GM12878 (cell line): ENCODE results near the gene CHIC2.

Experiments
- CEBPB ChIP-seq, 2 experiments: fragments of 150-350 bp in 1 of 2; IDR thresholded peaks; 2 replicates each; pipeline ENCODE4 v1.6.1; 2012 to 2014; ENCODE audit warnings: low read depth in 2 of 2, low read length in 2 of 2, borderline replicate concordance in 1 of 2, inconsistent platforms in 1 of 2
- PAX5 ChIP-seq: IDR thresholded peaks from 2 replicates; pipeline ENCODE4 v1.6.1; 2011; ENCODE audit warnings: low read depth, low read length, borderline replicate concordance
- SMARCA5 ChIP-seq: fragments of 450-650 bp; IDR thresholded peaks from 2 replicates; pipeline ENCODE4 v1.6.1; 2017; ENCODE audit warnings: mild to moderate bottlenecking
- YY1 ChIP-seq: IDR thresholded peaks from 2 replicates; pipeline ENCODE4 v1.6.1; 2011; ENCODE audit warnings: low read depth, mild to moderate bottlenecking, low read length
- TF ChIP-seq, protein P1 (sequence below), 3 experiments: IDR thresholded peaks in 2 of 3; conservative IDR thresholded peaks in 1 of 3; 2 replicates each; pipeline ENCODE4 v1.5.1; 2011; ENCODE audit warnings: low read depth in 3 of 3, low read length in 3 of 3, mild to moderate bottlenecking in 3 of 3, control low read depth in 2 of 3, moderate library complexity in 2 of 3, inconsistent platforms in 1 of 3, mixed read lengths in 1 of 3; ENCODE audit not compliant: control insufficient read depth in 2 of 3, insufficient read depth in 1 of 3; ENCODE audit errors: extremely low read depth in 1 of 3
- TF ChIP-seq, protein P2 (sequence below): IDR thresholded peaks from 2 replicates; pipeline ENCODE4 v1.6.1; 2011; ENCODE audit warnings: low read depth, low read length, improper control_type of control experiment, borderline replicate concordance
- TF ChIP-seq, protein P3 (sequence below): IDR thresholded peaks from 2 replicates; pipeline ENCODE4 v1.6.1; 2012; ENCODE audit warnings: mild to moderate bottlenecking, low read depth, low read length

DNA sequence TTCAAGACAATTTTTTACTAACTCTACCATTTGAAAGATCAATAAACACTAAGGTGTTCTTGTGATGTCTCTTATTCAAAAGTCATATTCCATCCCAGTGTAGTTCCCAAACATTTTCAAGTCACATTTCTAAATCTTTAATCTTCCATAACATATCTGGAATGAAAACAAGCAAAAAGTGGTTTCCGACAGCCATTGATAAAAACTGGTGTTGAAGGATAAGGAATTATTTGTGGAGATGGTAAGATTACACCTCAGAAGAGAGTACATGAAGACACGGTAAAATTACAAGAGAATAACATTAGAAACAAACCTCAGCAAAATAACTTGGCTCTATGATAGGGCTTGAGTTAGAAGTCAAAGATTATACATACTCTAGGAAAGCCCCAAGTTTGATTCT, 4.3 kb downstream of the CHIC2 start:
- TF ChIP-seq PAX5 (no peak), SMARCA5 (no peak), YY1 (no peak), CEBPB (IDR thresholded peaks at IDR 0.05; ENCODE audit: borderline replicate concordance in 1 of 2, low read depth in 2 of 2, low read length in 2 of 2) (no peak)
- TF ChIP-seq, protein P1, sequence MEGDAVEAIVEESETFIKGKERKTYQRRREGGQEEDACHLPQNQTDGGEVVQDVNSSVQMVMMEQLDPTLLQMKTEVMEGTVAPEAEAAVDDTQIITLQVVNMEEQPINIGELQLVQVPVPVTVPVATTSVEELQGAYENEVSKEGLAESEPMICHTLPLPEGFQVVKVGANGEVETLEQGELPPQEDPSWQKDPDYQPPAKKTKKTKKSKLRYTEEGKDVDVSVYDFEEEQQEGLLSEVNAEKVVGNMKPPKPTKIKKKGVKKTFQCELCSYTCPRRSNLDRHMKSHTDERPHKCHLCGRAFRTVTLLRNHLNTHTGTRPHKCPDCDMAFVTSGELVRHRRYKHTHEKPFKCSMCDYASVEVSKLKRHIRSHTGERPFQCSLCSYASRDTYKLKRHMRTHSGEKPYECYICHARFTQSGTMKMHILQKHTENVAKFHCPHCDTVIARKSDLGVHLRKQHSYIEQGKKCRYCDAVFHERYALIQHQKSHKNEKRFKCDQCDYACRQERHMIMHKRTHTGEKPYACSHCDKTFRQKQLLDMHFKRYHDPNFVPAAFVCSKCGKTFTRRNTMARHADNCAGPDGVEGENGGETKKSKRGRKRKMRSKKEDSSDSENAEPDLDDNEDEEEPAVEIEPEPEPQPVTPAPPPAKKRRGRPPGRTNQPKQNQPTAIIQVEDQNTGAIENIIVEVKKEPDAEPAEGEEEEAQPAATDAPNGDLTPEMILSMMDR (IDR thresholded peaks at IDR 0.05 in 2 of 3, conservative IDR thresholded peaks at IDR 0.05 in 1 of 3; ENCODE audit: control insufficient read depth in 2 of 3, extremely low read depth in 1 of 3, insufficient read depth in 1 of 3, low read depth in 3 of 3, low read length in 3 of 3) = no peak
- TF ChIP-seq, protein P2, sequence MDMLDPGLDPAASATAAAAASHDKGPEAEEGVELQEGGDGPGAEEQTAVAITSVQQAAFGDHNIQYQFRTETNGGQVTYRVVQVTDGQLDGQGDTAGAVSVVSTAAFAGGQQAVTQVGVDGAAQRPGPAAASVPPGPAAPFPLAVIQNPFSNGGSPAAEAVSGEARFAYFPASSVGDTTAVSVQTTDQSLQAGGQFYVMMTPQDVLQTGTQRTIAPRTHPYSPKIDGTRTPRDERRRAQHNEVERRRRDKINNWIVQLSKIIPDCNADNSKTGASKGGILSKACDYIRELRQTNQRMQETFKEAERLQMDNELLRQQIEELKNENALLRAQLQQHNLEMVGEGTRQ = no peak
- TF ChIP-seq, protein P3, sequence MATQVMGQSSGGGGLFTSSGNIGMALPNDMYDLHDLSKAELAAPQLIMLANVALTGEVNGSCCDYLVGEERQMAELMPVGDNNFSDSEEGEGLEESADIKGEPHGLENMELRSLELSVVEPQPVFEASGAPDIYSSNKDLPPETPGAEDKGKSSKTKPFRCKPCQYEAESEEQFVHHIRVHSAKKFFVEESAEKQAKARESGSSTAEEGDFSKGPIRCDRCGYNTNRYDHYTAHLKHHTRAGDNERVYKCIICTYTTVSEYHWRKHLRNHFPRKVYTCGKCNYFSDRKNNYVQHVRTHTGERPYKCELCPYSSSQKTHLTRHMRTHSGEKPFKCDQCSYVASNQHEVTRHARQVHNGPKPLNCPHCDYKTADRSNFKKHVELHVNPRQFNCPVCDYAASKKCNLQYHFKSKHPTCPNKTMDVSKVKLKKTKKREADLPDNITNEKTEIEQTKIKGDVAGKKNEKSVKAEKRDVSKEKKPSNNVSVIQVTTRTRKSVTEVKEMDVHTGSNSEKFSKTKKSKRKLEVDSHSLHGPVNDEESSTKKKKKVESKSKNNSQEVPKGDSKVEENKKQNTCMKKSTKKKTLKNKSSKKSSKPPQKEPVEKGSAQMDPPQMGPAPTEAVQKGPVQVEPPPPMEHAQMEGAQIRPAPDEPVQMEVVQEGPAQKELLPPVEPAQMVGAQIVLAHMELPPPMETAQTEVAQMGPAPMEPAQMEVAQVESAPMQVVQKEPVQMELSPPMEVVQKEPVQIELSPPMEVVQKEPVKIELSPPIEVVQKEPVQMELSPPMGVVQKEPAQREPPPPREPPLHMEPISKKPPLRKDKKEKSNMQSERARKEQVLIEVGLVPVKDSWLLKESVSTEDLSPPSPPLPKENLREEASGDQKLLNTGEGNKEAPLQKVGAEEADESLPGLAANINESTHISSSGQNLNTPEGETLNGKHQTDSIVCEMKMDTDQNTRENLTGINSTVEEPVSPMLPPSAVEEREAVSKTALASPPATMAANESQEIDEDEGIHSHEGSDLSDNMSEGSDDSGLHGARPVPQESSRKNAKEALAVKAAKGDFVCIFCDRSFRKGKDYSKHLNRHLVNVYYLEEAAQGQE = no peak
